Peyer's patch (tissue), 4 donors: Measurements from ENCODE around the gene EIF4A3. TPM values are rescaled to one million over a fixed set of nuclear protein-coding genes. Genes with fewer than 3 reads are reported as not detected.

Experiments used
- DNase-seq, 3 donors: peaks; one replicate each; pipeline ENCODE4 v3.0.0-alpha.2; 2017 to 2019
- H3K27ac ChIP-seq, 4 donors: fragments of 200-600 bp; sonication (generic); one replicate each; pipeline ENCODE4 v1.5.1; 2016 to 2019
- H3K27me3 ChIP-seq, 2 donors: fragments of 200-600 bp; sonication (generic); one replicate each; pipeline ENCODE4 v1.5.1; 2019
- H3K36me3 ChIP-seq, 3 donors: fragments of 200-600 bp; sonication (generic); one replicate each; pipeline ENCODE4 v1.5.1; 2016 to 2019
- H3K4me1 ChIP-seq, 4 donors: fragments of 200-600 bp; sonication (generic); one replicate each; pipeline ENCODE4 v1.5.1; 2016 to 2019
- H3K4me3 ChIP-seq, 4 donors: fragments of 200-600 bp; sonication (generic); 1 replicate in 3 of 4; 2 replicates in 1 of 4; pipeline ENCODE4 v1.5.1; 2016 to 2019; ENCODE audit warnings: mild to moderate bottlenecking in 1 of 4
- H3K9me3 ChIP-seq, 4 donors: fragments of 200-600 bp; sonication (generic); one replicate each; pipeline ENCODE4 v1.5.1; 2016 to 2019; ENCODE audit warnings: mild to moderate bottlenecking in 1 of 4
- CTCF ChIP-seq, 6 experiments: fragments of 450-650 bp in 4 of 6; fragments of 200-600 bp in 2 of 6; sonication (generic) in 1 of 6; IDR thresholded peaks; one replicate each; pipeline ENCODE4 v1.5.1; 2017 to 2019; ENCODE audit warnings: antibody characterized with exemption in 6 of 6, mild to moderate bottlenecking in 3 of 6, moderate library complexity in 1 of 6
- POLR2A ChIP-seq, 2 donors: fragments of 450-650 bp; IDR thresholded peaks; one replicate each; pipeline ENCODE4 v1.5.1; 2017; ENCODE audit warnings: antibody characterized with exemption in 2 of 2, mild to moderate bottlenecking in 2 of 2, moderate library complexity in 2 of 2
- total RNA-seq, 4 donors: library from RNA; depleted of rRNA; stranded (reverse); fragments of >200 nt; gene quantifications; one replicate each; pipeline ENCODE4 v1.1.0, GENCODE V29; 2016

Gene EIF4A3
- total RNA-seq, 4 donors from 2014 or later, result 29.0 to 66.8 (median 46.1) TPM

- Histone ChIP-seq H3K36me3 (no peaks in the 10 kb centered on the region), H3K27me3 (no peaks in the 10 kb centered on the region), H3K4me3 (no peak overlapping the region), H3K9me3 (no peaks in the 10 kb centered on the region), H3K27ac (no peak overlapping the region), H3K4me1 (no peaks in the 10 kb centered on the region)
- TF ChIP-seq POLR2A (IDR thresholded peaks at IDR 0.05), result no peak
- peak in 1 of 3 donors; percentile 37 for DNase-seq
Measured at GRCh38 chr17:80117491-80118401, 29.2 kb downstream of the EIF4A3 start.

- Histone ChIP-seq H3K27ac (no peak overlapping the region), H3K9me3 (no peaks in the 10 kb centered on the region), H3K4me3 (no peak overlapping the region), H3K27me3 (no peaks in the 10 kb centered on the region), H3K36me3 (no peaks in the 10 kb centered on the region), H3K4me1 (peaks cover 0 to 4% (median 0%) of the 10 kb centered on the region in 4 donors)
- peak in 1 of 3 donors; percentile 41 for DNase-seq
- no peak for TF ChIP-seq POLR2A (IDR thresholded peaks at IDR 0.05)
- no peak for TF ChIP-seq CTCF (IDR thresholded peaks at IDR 0.05)
Measured at GRCh38 chr17:80116921-80117380, 30.0 kb downstream of the EIF4A3 start.

GRCh38 chr17:80116276-80116920, 30.5 kb downstream of the EIF4A3 start:
- DNase-seq, result no peak
- no peaks in the 10 kb centered on the region for H3K36me3 ChIP-seq
- TF ChIP-seq POLR2A (IDR thresholded peaks at IDR 0.05) (no peak), CTCF (IDR thresholded peaks at IDR 0.05) (no peak)
- H3K9me3 ChIP-seq, result no peaks in the 10 kb centered on the region
- no peak overlapping the region for H3K4me3 ChIP-seq
- H3K27me3 ChIP-seq, result no peaks in the 10 kb centered on the region
- peaks cover 0 to 4% (median 0%) of the 10 kb centered on the region in 4 donors for H3K4me1 ChIP-seq
- H3K27ac ChIP-seq, result no peak overlapping the region

GRCh38 chr17:80115159-80115558, 31.8 kb downstream of the EIF4A3 start:
- Histone ChIP-seq H3K4me3 (no peak overlapping the region), H3K4me1 (peaks cover 0 to 4% (median 0%) of the 10 kb centered on the region in 4 donors), H3K27ac (no peak overlapping the region), H3K9me3 (no peaks in the 10 kb centered on the region), H3K36me3 (no peaks in the 10 kb centered on the region), H3K27me3 (no peaks in the 10 kb centered on the region)
- TF ChIP-seq POLR2A (IDR thresholded peaks at IDR 0.05) (no peak), CTCF (IDR thresholded peaks at IDR 0.05) (no peak)
- DNase-seq, result no peak

- H3K4me3 ChIP-seq, result no peak overlapping the region
- TF ChIP-seq POLR2A (IDR thresholded peaks at IDR 0.05), result no peak
- TF ChIP-seq CTCF (IDR thresholded peaks at IDR 0.05), result no peak
- H3K36me3 ChIP-seq, result no peaks in the 10 kb centered on the region
Measured at GRCh38 chr17:80114758-80115157, 32.2 kb downstream of the EIF4A3 start.

GRCh38 chr17:80113033-80113484, 33.9 kb downstream of the EIF4A3 start:
- TF ChIP-seq CTCF (IDR thresholded peaks at IDR 0.05) (no peak), POLR2A (IDR thresholded peaks at IDR 0.05) (no peak)
- H3K27ac ChIP-seq, result no peak overlapping the region
- H3K4me1 ChIP-seq, result peaks cover 0 to 4% (median 0%) of the 10 kb centered on the region in 4 donors
- no peak overlapping the region for H3K4me3 ChIP-seq
- no peak for DNase-seq
- H3K27me3 ChIP-seq, result no peaks in the 10 kb centered on the region
- no peaks in the 10 kb centered on the region for H3K36me3 ChIP-seq
- no peaks in the 10 kb centered on the region for H3K9me3 ChIP-seq

More at GRCh38 chr17:80114758-80115157, 32.2 kb downstream of the EIF4A3 start:
- H3K27me3 ChIP-seq, result no peaks in the 10 kb centered on the region
- H3K27ac ChIP-seq, result no peak overlapping the region
- H3K9me3 ChIP-seq, result no peaks in the 10 kb centered on the region
- no peak for DNase-seq
- peaks cover 0 to 4% (median 0%) of the 10 kb centered on the region in 4 donors for H3K4me1 ChIP-seq
